ENCODE data around the gene DOC2A.
"Not testable (repeated sequence)": the region's sequence is repeated elsewhere in the genome, so short reads cannot be mapped to it uniquely, and the experiment has no call there.

DOC2A gene

DNA sequence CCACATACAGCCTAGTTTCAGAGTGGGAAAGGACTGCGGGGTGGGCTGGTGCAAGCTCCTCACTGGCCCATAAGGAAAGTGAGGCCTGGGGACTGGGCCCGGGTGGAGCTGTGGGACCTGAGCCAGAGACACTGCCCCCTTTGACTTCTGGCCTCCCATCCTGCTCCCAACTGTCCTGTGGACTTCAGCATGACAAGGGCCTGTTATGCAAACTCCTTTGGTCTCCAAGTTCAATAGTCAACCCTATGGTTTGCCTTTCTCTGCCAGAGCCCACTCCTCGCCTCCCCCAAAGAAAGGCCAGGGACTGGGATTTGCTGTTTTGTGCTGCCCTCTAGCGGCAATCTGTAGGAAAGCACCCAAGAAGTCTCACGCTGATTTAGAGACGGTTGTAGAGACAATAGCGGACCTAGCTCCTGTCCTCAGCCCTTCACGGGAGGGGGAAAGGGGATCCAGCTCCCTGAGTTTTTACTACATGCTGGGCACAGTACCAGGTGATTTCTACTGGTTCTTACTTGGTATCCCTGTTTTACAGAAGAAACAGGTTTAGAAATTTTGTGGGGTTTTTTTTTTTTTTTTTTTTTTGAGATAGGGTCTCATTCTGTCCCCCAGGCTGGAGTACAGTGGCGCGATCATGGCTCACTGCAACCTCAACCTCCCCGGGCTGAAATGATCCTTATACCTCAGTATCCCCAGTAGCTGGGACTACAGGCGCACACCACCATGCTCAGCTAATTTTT is 21.4 kb upstream of the DOC2A start:
- TF ChIP-seq POLR2A (IDR thresholded peaks at IDR 0.05; ENCODE audit: low read length) (no peak), GATA1 (IDR thresholded peaks at IDR 0.05; ENCODE audit: low read depth, low read length) (no peak)
- DNase-seq = peak; percentile 69 to 85

- TF ChIP-seq POLR2A (IDR thresholded peaks at IDR 0.05; ENCODE audit: low read length) (no peak), GATA1 (IDR thresholded peaks at IDR 0.05; ENCODE audit: low read depth, low read length) (no peak)
- DNase-seq = no peak
Measured at GRCh38 chr16:30031477-30031918, 20.7 kb upstream of the DOC2A start.

- DNase-seq = no peak
- TF ChIP-seq POLR2A (IDR thresholded peaks at IDR 0.05; ENCODE audit: low read length) = no peak
- no peak for TF ChIP-seq GATA1 (IDR thresholded peaks at IDR 0.05; ENCODE audit: low read depth, low read length)
Measured at GRCh38 chr16:30030841-30031413, 20.1 kb upstream of the DOC2A start, which contains the start of gene TLCD3B. TSS of gene TLCD3B (minus strand) at chr16:30031271. CDS start at chr16:30030527, 744 bp downstream.

GRCh38 chr16:30030011-30030685 is 19.3 kb upstream of the DOC2A start:
- no peak for DNase-seq
- no peak for TF ChIP-seq GATA1 (IDR thresholded peaks at IDR 0.05; ENCODE audit: low read depth, low read length)
- TF ChIP-seq POLR2A (IDR thresholded peaks at IDR 0.05; ENCODE audit: low read length) = no peak

DNA sequence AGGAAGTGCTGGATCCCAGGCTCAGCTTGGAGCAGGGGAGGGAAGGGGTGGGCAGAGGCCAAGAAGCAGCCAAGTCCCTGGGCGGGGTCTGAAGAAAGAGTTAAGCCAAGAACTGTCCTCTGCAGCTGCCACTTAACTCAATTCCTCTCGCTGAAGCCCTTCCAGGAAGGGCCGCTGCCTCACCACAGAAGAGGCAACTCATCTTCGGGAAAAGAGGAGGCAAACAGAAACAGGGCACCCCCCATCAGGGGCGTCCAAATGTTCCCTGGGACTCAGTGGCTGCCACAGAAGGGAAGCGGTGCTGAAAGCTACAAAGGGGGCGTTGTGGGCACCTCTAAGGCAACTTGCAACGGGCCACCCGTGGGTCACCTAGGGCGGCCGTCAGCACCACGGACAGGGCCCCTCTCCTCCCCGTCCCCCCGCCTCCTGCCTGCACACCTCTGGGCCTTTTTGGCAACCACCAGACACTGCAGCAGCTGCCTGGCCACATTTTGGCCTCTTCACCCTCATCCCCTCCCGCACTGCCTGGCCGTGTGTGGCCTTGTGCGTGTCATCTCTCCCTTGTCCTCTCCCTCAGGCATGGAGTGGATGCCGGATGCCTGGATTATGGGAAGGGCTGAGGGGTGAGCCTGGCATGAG is 17.7 kb upstream of the DOC2A start:
- no peak for TF ChIP-seq POLR2A (IDR thresholded peaks at IDR 0.05; ENCODE audit: low read length)
- TF ChIP-seq GATA1 (IDR thresholded peaks at IDR 0.05; ENCODE audit: low read depth, low read length) = no peak
- no peak for DNase-seq

- no peak for TF ChIP-seq POLR2A (IDR thresholded peaks at IDR 0.05; ENCODE audit: low read length)
- TF ChIP-seq GATA1 (IDR thresholded peaks at IDR 0.05; ENCODE audit: low read depth, low read length) = no peak
- no peak for DNase-seq
Measured at GRCh38 chr16:30027588-30028437, 17.0 kb upstream of the DOC2A start.

DNA sequence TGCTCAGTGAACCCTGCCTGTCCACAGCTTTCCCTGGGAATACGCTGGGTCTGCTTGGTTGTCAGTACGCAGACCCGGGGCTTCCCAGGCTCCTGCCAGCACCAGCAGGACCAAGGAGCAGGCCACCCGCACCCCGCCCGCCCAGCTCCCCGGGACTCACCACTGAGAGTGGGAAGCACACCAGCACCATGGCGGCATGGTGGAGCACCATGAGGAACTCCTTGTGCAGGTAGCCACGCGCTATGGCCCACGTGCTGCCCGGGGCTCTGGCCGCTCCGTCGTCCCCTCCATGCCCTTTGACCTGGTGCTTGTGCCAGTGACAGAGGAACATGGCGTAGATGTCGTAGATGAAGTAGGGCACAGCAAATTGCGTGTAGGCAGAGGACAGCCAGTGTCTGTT is 15.6 kb upstream of the DOC2A start:
- TF ChIP-seq POLR2A (IDR thresholded peaks at IDR 0.05; ENCODE audit: low read length) = no peak
- TF ChIP-seq GATA1 (IDR thresholded peaks at IDR 0.05; ENCODE audit: low read depth, low read length) = no peak
- no peak for DNase-seq

GRCh38 chr16:30025574-30025973 is 14.7 kb upstream of the DOC2A start:
- DNase-seq = no peak
- TF ChIP-seq POLR2A (IDR thresholded peaks at IDR 0.05; ENCODE audit: low read length) = no peak
- TF ChIP-seq GATA1 (IDR thresholded peaks at IDR 0.05; ENCODE audit: low read depth, low read length) = no peak

GRCh38 chr16:30025156-30025555 is 14.3 kb upstream of the DOC2A start:
- TF ChIP-seq POLR2A (IDR thresholded peaks at IDR 0.05; ENCODE audit: low read length) (no peak), GATA1 (IDR thresholded peaks at IDR 0.05; ENCODE audit: low read depth, low read length) (no peak)
- DNase-seq = no peak

DNA sequence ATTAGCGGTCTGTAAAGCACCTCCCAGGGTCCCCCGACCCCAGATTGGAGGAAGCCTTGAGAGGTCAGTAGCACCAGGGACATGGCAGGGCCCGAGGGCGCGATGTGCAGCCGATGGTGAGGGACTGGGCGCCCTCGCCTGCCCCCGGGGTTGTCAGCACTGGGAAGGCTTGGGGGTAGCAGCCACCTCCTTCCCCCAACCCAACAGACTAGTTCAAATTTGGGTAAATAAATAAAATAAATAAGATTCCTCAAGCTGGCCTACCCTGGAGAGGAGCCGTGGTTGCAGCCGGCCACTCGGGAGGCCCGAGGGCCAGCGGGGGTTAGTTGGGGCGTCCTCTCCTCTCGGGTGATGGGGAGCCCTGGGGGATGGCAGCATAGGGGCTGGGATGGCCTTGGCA is 13.6 kb upstream of the DOC2A start:
- no peak for DNase-seq
- no peak for TF ChIP-seq POLR2A (IDR thresholded peaks at IDR 0.05; ENCODE audit: low read length)
- no peak for TF ChIP-seq GATA1 (IDR thresholded peaks at IDR 0.05; ENCODE audit: low read depth, low read length)

DNA sequence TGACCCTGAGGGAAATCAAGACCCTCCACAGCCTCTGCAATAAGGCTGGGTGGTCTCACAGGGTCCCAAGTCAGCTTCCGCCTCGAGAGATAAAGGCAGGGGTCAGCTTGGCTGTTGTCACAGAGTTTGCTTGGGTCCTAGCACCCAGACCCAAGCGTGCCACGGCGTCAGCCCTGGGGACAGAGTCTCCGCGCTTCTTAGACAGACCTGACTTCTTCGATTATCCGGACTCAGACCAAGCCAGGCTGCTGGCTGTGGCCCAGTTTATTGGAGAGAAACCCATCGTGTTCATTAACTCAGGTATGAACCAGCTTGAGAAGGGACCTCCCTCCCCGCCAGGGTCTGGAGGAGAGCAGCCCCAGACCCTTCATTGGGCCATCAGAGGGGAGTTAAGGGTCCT is 12.8 kb upstream of the DOC2A start:
- no peak for DNase-seq
- TF ChIP-seq GATA1 (IDR thresholded peaks at IDR 0.05; ENCODE audit: low read depth, low read length) (no peak), POLR2A (IDR thresholded peaks at IDR 0.05; ENCODE audit: low read length) (no peak)

DNA sequence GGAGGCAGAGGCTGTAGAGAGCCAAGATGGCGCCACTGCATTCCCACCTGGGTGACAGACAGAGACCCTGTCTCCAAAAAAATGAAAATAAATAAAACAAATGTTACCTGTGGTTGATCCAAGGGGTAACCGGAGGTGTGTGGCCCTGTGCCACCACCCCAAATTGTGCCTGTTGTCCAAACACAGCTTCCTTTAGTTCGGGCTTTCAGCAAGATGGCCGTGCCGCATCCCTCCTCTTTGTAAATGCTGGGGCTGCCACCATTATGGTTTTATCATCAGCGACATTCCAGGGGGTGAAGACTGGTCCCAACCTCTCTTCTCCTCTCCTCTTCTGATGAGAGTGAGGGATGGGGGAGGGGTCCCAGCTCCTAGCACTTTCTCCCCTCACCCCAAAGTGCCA is 12.1 kb upstream of the DOC2A start, which contains the start of gene C16orf92:
Gene C16orf92, plus strand, starts transcription at position 312 of the 400 bp plus-strand sequence. CDS start 143 bp downstream, outside the sequence.
- DNase-seq = no peak
- TF ChIP-seq GATA1 (IDR thresholded peaks at IDR 0.05; ENCODE audit: low read depth, low read length) (no peak), POLR2A (IDR thresholded peaks at IDR 0.05; ENCODE audit: low read length) (no peak)

GRCh38 chr16:30018731-30019158 is 7.9 kb upstream of the DOC2A start:
- TF ChIP-seq GATA1 (IDR thresholded peaks at IDR 0.05; ENCODE audit: low read depth, low read length) (no peak), POLR2A (IDR thresholded peaks at IDR 0.05; ENCODE audit: low read length) (no peak)

GRCh38 chr16:30017937-30018336 is 7.1 kb upstream of the DOC2A start:
- DNase-seq = not testable (repeated sequence)

More at GRCh38 chr16:30018731-30019158, 7.9 kb upstream of the DOC2A start:
- no peak for DNase-seq
